SH-SY5Y (cell line): Measurements from ENCODE around the gene ATF6.

Source experiments
- GATA2 ChIP-seq: IDR thresholded peaks from 2 replicates; pipeline ENCODE4 v1.6.1; 2011; ENCODE audit warnings: mild to moderate bottlenecking, low read depth, low read length
- GATA3 ChIP-seq: IDR thresholded peaks from 2 replicates; pipeline ENCODE4 v1.6.1; 2011; ENCODE audit warnings: low read depth, mild to moderate bottlenecking, low read length, moderate library complexity

DNA sequence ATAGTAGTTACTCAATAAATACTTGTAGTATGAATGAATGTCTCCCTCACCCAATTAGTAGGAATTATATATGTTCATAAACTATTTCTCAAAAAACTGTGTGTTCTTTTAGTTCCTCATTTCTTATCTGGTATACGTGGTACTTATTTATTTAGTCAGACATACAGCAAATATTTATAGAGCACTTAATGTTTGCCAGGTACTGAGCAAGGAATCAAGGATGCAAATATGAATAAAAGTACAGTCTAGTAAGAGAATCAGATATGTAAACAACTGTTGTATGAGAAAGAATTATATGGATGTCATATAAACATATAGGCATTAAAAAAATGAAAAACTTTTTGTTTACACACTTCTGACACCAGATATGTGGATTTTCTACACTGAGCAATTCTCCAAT is 58.5 kb downstream of the ATF6 start:
- TF ChIP-seq GATA2: no peak
- no peak for TF ChIP-seq GATA3
